Measurements from ENCODE around the gene SCN1A. TPM values are rescaled to one million over a fixed set of nuclear protein-coding genes. Genes with fewer than 3 reads are reported as not detected.

Gene SCN1A
- total and polyA plus RNA-seq, 2 donors (not counting 3 experiments of a cell fraction or from before 2014, with no cell fraction given) = not detected

DNA sequence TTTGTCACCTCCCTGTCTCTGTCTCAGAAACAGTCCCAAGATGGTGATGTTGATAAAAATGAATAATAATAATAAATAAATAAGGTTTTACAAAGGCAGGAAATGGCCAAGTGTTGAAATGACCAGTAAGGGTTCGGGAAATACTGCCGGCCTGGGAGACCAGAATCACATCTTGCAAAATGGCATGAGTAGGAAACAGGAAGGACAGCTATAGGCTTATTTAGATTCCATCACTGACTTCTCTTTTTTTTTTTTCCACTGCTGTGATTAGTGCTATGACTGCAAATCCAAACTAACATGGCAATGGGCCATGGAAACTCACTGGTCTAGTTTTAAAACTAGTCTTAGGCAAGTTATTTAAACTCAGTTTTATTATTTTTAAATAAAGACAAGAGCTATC lies 60.6 kb downstream of the SCN1A start:
- peak overlapping the region; percentile 13 for H3K4me2 ChIP-seq (ENCODE audit: insufficient read depth, low read length)
- no peak overlapping the region for H3K9ac ChIP-seq (replicated peaks; ENCODE audit: extremely low read depth, insufficient read depth, low read length)
- H3K4me3 ChIP-seq (replicated peaks in 1 of 3; ENCODE audit: insufficient read depth in 1 of 3, low read depth in 1 of 3, low read length in 3 of 3) = no peak overlapping the region
- H3K79me2 ChIP-seq (ENCODE audit: control insufficient read depth, insufficient read depth, low read length) = no peaks in the 10 kb centered on the region
- TF ChIP-seq GATA2 (IDR thresholded peaks at IDR 0.05; ENCODE audit: insufficient read depth, insufficient read length, low read depth, low read length) (peak; percentile 66), POLR2A (IDR thresholded peaks at IDR 0.05; ENCODE audit: low read depth, low read length) (no peak), MYC (IDR thresholded peaks at IDR 0.05; ENCODE audit: low read depth, low read length) (no peak), EZH2 (IDR thresholded peaks at IDR 0.05; ENCODE audit: borderline replicate concordance, low read depth, low read length, severe bottlenecking) (no peak), JUN (IDR thresholded peaks at IDR 0.05; ENCODE audit: borderline replicate concordance, insufficient read depth, insufficient read length, low read depth) (no peak), FOS (IDR thresholded peaks at IDR 0.05; ENCODE audit: borderline replicate concordance, insufficient read depth, low read length) (no peak)
- TF ChIP-seq, protein P1, sequence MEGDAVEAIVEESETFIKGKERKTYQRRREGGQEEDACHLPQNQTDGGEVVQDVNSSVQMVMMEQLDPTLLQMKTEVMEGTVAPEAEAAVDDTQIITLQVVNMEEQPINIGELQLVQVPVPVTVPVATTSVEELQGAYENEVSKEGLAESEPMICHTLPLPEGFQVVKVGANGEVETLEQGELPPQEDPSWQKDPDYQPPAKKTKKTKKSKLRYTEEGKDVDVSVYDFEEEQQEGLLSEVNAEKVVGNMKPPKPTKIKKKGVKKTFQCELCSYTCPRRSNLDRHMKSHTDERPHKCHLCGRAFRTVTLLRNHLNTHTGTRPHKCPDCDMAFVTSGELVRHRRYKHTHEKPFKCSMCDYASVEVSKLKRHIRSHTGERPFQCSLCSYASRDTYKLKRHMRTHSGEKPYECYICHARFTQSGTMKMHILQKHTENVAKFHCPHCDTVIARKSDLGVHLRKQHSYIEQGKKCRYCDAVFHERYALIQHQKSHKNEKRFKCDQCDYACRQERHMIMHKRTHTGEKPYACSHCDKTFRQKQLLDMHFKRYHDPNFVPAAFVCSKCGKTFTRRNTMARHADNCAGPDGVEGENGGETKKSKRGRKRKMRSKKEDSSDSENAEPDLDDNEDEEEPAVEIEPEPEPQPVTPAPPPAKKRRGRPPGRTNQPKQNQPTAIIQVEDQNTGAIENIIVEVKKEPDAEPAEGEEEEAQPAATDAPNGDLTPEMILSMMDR (IDR thresholded peaks at IDR 0.05; ENCODE audit: extremely low read depth in 1 of 2, insufficient read depth in 1 of 2, low read depth in 1 of 2, low read length in 2 of 2) = no peak
- TF ChIP-seq, protein P2, sequence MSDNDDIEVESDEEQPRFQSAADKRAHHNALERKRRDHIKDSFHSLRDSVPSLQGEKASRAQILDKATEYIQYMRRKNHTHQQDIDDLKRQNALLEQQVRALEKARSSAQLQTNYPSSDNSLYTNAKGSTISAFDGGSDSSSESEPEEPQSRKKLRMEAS (IDR thresholded peaks at IDR 0.05; ENCODE audit: insufficient read depth, insufficient read length) = no peak
- H3K27ac ChIP-seq (ENCODE audit: insufficient read depth, low read depth, low read length) = no peak overlapping the region
- BruUV-seq (replicated peaks) = no TSS peak
- ChIA-PET CTCF (interaction anchor here (0.8 to 2.2 kb wide), 6 partner anchors 9 to 114 kb away, joined by 3 to 17 read pairs (median 4); partner anchors contain the start of genes SCN1A and TTC21B), POLR2A (interaction anchor here (0.6 kb wide), 1 partner anchor 26 kb away, joined by 3 read pairs; no protein-coding TSS in a partner anchor)
- H4K20me1 ChIP-seq (replicated peaks; ENCODE audit: control insufficient read depth, extremely low read depth, insufficient read depth, low read length) = no peaks in the 10 kb centered on the region
- H3K9me1 ChIP-seq (replicated peaks; ENCODE audit: control insufficient read depth, extremely low read depth, insufficient read depth, low read length) = no peaks in the 10 kb centered on the region
- peak overlapping the region; percentile 49 for H2AFZ ChIP-seq (ENCODE audit: low read depth, low read length)
- intact Hi-C loops (cut with micrococcal nuclease) (loop anchor here (2.0 kb wide), 1 partner anchor 22 kb away; no protein-coding TSS in a partner anchor), dilution Hi-C loops (cut with MboI; ENCODE audit: extremely low pct_ligation_motif_present, low sequenced_read_pairs) (no loop called here)
- no peaks in the 10 kb centered on the region for H3K36me3 ChIP-seq (ENCODE audit: control insufficient read depth in 2 of 2, extremely low read depth in 1 of 2, insufficient read depth in 2 of 2, low read length in 2 of 2)
- H3K27me3 ChIP-seq (ENCODE audit: control insufficient read depth in 2 of 2, insufficient read depth in 2 of 2, low read length in 2 of 2) = no peaks in the 10 kb centered on the region
- no peak for FAIRE-seq
- no peaks in the 10 kb centered on the region for H3K9me3 ChIP-seq (replicated peaks; ENCODE audit: control insufficient read depth, insufficient read depth, low read length)
- peaks cover 13% of the 10 kb centered on the region for H3K4me1 ChIP-seq (ENCODE audit: control insufficient read depth, extremely low read depth, insufficient read depth, low read length)
- peak; percentile 64 for DNase-seq (ENCODE audit: low read depth, low spot score)

Measured in endothelial cell of umbilical vein (primary cell).